Stimulated activated CD4-positive, alpha-beta T cell treated with anti-CD3 and anti-CD28 coated beads, Interleukin-12 subunit alpha, Interleukin-12 subunit beta, amount 100 ng/mL, for 4 hours (primary cell): ENCODE results near the gene DGKE.

ENCODE experiments used
- DNase-seq: peaks from one replicate; pipeline ENCODE4 v3.0.0-alpha.2; 2020

The DGKE gene

DNA sequence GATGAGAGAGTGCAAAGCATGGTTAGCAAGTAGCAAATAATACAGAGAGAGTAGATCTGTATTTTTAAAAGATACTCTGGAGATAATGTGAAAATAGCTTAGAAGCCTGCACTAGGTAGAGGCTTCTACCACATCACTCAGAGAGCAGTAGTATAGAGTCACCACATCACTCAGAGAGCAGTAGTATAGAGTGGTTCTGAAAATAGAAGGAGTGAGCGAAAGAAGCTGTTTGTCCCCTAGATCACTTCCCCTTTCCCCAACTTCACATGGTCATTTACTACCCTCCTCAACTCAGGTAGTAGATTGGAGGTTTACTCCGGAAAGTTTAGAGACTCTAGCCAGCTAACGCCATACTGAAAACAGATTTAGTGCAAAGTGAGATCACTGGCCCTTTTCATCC is 17.1 kb downstream of the DGKE start:
- no peak for DNase-seq

DNA sequence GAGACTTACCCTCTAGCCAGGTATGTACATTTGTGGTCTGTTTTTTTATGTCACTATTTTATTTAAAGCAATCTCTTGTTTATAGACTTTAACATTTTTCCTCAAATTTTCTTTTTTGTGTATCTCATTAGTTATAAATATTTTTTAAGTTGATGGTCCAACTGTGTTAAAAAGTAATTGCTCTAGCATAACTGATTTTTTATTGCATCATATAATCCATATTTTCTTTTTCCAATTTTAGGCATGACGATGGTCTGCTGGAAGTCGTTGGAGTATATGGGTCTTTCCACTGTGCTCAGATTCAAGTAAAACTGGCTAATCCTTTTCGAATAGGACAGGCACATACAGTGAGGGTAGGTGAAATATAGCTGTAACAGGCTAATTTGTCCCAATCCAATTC is 27.9 kb downstream of the DGKE start:
- no peak for DNase-seq

DNA sequence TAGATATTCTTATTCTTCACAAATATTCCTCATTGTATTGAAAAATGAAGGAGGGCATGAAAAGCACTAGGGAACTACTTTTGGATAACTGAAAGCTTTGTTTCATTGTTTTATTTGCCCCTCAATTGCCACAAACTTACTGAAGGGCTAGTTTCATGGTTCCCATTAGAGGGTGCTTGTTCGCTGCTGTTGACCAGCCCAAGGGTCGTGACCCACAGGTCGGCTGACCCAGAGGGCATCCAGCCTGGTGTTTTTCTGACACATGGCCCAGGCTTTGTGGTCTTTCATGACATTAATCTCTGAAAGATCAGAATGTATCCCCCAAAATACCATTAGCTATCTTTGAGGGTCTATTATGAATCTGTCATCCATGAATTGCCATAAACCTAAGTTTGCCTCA is 30.0 kb downstream of the DGKE start:
- no peak for DNase-seq

DNA sequence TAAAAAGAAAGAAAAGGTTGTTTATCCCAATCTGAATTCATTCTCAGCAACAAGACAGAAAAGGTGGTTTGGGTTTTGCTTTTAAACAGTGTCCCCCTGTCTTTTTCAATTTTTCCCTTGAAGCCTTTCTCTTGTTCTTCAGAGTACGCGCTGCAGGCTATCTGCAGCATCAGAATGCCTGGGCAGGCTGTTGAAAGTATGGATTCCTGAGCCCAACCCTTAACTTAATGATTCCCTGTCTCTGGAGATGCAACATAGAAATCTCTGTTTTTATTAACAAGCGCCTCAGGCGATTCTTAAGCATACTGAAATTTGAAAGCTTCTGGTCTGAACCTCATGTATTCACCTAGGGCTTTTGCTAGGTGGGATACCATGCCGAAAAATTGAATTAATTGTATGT is 32.1 kb downstream of the DGKE start:
- no peak for DNase-seq

DNA sequence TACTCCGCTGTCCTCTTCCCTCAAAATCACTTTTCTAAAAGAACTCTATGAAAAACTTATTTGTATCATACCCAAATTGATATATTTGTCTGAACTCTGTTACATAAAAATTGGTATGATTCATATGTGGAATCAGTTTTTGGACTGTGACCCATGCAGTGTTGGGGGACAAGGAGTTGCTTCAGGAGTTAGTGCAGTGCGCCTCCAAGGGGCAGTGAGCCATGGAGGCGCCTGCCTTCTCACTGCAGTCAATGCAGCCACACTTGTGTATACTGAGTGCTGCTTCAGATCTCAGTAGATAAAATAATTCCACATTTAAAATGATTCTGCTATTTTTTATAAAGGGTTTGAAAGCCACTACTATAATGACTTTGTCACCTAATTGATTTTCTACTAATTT is 32.5 kb downstream of the DGKE start:
- DNase-seq, result no peak

DNA sequence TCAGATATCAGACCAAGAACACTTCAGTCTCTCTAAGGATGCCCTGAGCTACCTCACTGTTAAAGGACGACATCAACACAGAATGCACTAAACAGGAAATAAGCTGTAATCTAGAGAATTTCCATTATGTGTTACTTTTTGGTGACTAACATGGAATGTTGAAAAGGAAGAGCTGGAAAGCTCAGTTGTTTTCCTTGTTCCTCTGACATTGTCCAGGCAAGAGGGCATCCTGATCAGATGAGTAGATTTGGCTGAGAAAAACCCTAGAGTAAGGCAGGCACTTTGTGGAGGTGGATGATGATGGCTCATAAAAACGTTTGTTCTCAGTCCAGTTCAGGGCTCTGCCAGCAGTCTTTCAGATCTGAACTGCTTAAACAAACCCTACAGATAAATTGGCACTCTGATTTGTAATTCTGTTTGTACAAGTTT is 34.0 kb downstream of the DGKE start:
- DNase-seq, result no peak

DNA sequence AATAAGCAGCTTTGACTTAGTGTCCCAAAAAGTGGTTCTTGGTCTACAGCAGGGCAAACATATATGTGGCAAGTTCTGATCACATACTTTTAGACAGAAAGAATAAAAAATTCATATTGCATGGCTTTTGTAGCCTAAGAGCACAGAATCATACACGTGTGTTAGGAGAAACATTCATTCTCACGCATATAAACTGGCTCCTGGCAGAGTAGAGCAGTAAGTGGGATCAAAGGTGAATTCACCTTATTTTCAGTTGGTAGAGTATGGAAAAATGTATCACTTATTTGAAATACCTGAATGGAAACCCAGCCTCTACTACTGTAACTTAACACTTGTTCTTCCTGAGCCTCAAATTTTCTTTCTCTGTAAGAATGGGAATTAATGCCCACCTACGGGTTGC is 34.8 kb downstream of the DGKE start:
- DNase-seq, result no peak

DNA sequence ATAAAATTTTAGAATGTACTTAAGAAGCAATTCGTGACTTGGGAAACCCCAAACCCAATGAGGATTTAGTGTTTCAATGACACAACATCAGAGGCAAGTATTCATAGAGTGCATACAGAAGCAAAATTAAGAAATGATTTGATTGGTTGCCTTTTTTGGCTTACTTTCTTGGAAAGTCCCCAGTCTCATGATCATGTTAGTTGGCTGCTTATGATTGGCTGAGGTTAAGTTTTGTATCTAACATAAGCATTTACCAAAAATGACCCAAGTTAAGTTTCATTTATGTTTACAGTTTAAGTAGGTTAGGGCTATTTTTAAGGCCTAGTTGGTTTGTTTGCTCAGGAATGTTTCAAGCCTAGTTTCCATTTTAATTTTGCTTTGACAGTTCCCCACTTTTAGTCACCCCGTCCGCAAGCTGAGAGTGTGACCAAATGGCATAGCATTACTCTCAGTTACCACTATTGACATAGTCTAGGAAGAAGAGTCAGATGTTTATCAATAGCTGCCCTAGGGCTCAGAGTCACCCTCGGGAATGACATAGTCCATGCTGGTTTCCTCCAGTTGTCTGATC is 36.2 kb downstream of the DGKE start:
- DNase-seq, result no peak

DNA sequence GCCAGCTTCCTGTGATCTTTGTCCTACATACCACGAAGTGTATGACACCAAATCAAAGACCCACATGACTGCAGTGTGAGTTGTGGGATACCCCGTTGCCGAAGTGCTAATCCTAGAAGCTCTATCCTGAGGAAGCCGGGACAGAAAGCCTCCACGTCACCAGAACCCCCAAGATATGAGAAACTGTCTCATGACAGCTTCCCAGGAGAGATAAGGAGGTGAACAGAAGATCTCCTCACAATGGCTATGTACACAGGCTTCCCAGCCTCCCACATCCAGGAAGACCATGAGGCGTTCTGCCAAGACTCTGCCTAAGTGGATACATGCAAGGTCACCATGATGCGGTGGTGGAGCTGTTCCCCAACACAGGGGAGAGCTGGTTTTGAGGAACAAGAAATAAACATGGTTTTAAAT is 42.8 kb downstream of the DGKE start:
- no peak for DNase-seq

DNA sequence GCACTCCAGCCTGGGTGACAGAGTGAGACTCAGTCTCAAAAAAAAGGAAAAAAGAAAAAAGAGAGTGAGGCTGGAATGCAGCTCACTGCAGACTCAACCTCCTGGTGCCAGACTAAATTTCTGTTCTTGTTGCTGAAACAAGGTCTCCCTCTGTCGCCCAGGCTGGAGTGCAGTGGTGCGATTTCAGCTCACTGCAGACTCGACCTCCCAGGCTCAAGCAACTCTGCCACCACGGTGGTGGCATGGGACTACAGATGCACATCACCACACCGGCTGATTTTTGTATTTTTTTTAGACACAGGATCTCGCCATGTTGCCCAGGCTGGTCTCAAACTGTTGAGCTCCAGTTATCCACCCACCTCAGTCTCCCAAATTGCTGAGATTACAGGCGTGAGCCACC is 45.3 kb downstream of the DGKE start:
- DNase-seq, result no peak

DNA sequence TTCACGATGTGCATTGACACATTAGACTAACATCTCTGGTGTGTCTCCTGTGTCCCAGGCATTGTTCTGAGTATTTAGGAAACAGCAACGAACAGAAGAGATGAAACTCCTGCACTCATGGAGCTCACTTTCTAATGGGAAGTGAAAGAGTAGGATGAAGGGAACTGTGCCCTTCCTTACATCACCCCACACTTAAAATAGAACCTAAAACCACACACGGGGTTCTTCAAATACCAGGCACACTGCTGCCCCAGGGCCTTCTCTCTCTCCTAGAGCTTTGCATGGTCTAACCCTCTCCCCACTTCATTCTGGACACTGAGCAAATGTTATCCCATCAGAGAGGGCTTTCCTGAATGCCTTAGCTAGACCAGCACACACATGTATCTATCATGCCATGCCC is 46.2 kb downstream of the DGKE start:
- DNase-seq, result no peak

DNA sequence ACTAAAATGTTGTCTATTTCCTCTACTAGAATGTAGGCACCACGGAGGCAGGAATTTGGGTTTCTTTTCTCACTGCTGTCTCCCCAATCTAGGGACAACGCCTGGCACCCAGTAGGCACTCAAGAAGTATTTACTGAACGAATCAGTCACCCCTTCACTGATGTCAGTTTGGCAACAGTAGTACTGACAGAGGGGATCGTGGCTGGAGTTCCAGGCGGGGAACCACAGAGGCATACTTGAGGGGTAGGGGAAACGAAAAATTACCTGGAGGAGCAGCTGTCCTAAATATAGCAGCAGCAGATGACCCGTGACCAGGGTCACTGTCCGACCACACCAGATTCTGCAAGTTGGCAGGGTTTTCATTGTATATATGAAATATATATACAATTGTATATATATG is 46.6 kb downstream of the DGKE start:
- no peak for DNase-seq

DNA sequence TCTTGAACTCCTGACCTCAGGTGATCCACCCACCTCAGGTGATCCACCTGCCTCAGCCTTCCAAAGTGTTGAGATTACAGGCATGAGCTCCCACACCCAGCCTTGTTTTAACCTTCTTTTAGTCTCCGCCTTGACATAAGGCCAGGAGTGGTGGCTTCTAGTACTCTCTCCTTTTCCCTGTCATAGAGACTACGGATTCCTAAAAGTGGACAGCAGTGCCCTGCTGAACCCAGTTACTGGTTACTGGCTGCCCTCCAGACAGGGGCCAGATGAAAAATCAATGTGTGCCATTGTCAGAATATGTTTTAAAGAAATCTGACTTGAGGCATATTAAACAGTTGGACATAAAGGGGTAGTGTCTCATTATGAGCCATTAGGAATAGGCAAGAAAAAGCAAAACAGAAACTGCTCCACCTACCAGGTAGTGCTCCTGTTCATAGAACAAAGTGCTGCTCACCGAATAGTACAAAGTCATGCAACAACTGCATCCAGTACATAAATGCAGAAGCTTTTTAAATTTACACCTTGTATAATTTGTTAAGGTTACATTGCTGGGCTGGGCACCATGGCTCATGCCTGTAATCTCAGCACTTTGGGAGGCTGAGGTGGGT is 47.8 kb downstream of the DGKE start:
- DNase-seq, result no peak

DNA sequence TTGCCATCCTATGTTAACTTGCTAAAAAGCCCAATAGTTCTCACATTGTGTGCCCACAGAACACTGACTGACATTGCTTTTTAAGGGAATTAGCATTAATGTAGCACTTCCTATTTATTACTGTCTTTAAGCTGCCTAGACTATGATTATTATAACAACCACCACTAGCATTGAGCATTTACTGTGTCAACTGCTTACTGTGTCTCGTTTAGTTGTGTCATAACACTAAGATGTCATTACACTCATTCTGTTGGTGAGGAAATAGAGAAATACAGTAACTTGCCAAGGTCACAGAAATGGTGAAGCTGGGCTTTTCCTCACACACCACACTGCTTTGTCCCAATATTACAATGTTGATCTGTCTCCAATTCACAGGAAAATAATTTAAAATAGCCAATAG is 49.7 kb downstream of the DGKE start:
- DNase-seq, result no peak

DNA sequence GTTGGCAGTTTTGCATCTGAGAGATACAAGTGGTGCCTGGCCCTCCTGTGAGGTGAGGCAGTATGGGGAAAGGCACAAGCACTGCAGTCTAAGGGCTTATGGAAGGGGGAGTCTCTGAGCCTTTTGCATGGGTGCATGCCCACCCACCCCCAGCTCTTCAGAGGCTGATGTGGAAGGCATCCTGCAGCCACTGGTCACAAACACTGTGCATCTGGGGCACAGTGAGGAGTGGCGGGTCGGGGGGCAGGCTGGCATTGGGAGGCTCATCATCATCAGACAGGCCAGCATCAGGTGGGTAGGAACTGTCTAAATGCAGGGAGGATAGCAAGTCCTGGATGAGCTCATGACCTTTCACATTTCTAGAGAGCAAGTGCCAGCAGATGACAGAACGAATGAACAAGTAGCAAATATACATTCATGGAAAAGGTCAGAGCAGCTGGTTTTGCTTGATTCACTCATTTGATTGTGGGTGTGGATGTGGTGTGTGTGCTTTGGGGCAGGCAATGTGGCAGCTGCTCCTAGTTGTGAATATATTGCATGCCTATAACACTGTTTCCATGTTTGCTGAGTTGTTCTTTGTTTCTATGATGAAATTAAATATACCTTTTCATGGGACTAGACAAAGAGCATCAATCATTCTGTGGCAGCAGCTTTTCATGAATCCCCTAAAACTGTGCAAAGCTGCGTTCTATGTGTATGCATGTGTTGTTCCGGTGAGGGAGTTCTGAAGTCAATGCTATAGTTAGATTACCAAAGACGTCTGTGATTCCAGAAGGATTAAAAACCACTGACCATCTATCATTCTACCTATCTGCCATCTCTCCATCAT is 50.7 kb downstream of the DGKE start:
- DNase-seq, result no peak

DNA sequence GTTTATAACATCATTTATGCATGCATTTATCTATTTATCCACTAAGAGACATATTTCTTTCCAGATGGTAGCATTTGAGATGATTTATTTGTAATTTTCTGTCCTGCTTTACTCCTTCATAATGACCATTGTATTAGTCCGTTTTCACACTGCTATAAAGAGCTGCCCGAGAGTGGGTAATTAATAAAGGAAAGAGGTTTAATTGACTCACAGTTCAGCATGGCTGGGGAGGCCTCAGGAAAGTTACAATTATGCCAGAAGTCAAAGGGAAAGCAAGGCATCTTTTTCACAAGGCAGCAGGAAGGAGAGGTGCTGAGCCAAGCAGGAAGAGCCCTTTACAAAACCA is 51.3 kb downstream of the DGKE start:
- no peak for DNase-seq

DNA sequence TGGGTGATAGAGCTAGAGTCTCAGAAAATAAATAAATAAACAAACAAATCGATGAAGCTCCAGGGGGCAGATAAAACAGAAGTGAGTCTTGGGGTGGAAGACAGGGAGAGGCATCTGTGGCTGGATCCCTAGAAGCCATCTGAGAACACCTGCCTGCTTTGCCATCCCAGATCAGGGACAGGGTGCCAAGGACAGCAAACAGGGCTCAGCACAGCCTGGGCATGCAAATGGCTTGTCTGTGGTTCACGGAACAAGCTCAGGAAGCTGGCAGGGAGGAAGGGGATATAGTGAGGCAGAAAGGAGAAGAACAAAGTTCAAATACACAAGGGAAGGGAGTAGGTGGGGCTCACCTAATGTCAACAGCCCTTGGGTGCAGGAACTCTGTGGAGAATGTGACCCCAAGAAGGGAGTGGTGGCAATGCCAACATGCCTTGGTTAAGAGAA is 52.4 kb downstream of the DGKE start:
- DNase-seq, result no peak

DNA sequence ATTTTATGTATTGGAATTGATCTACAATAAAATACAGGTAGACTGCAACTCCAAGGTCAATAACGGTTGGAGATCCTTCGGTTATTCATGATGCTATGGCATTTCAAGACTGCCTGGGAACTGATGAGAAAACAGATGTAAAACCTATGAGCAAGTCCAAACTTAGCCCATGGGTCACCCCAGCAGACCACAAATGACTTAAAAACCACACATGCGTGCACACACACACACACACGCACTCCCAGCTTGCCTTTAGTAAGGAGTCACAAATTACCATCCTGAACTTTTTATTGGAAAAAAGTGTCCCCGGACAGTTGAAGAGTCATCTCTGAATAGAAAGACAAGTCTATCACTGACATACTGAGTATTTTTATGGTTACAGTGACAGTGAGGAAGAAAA is 53.2 kb downstream of the DGKE start:
- no peak for DNase-seq

DNA sequence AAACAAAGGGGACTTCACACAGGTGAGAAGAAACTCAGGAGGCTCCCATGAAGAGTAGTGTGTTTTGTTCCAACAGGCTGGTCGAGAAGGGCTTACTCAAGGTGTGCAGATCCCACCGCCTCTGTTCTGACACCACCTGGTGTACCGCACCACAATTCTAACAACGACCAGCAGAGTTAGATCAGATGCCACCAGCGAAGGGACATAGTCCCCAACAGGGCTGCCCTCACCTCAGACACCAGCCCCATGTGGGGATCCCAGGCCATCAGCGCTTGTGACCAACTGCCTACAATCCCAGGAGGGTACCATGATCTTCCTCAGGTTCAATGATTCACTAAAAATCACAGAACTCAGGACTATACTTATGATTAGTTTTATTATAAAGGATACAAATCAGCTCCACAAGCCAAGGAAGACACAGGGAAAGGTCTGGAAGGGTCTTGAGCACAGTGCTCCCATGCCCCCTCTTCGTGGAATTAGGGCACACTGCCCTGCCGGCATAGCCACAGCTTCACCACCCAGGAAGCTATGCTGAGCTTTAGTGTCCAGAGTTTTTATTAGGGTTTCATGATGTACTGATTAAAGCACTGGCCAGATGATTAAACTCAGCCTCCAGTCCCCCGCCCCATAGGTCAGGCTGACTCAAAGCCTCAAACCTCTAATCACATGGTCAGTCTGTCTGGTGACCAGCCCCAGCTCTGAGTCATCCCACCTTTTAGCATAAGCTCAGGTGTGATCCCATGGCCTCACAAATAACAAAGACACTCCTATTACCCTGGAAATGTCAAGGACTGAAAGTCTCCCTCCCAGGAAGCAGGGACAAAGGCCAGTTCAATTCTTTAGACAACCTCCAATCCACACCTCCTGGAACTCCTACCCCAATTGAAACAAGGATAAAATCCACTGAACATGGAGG is 53.9 kb downstream of the DGKE start:
- no peak for DNase-seq

DNA sequence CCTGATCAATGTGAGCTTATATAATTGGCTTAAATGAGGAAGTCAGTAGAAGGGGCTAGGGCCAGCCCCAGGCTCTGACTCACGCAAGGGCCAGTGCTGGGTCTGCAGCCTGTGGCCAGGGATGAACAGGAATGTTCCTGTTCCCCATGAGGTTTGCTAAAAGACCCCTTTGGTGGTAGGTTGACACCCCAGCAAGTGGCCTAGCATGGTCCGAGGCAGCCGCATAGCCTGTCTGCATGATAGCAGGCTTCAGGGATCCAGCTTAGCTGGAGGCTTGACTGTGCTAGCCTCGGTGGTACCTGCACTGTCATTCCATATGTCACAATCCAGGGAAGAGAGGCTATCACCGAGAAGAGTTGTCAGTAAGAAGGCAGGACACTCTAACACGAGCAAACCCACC is 56.4 kb downstream of the DGKE start:
- no peak for DNase-seq

DNA sequence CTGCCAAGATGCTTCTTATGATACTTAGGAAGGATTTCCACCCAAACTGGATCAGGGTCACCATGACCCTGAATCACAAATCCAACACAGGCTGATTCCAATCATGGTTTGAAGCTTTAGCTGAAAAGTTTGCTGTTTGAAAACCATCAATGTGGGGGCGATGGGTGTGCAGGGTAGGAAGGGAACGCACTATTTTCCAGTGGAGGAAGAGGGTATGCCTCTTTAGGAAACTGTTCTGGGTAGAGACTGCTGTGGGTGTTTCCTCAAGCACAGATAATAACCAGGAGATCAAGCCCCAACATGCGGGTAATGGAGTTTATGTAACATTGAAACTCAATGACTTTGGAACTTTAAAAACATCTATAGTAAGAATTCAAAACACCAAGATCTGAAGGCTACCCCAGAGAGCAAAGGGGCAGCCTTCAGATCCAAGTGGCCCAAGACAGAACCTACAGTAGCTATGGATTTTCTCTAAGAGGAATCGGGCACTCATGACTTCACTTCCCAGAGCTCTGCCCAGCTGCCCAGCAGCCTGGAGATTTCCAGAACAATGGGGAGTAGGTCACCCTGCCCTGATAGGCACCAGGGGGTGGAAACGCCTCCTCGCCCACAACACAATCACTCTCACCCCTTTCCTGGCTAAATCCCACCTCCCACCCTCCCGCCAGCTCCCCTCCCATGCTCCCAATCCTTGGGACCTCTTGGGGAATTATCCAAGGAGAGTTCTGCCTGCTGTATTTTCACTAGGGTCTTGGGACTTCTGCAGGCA is 57.1 kb downstream of the DGKE start:
- DNase-seq, result no peak

DNA sequence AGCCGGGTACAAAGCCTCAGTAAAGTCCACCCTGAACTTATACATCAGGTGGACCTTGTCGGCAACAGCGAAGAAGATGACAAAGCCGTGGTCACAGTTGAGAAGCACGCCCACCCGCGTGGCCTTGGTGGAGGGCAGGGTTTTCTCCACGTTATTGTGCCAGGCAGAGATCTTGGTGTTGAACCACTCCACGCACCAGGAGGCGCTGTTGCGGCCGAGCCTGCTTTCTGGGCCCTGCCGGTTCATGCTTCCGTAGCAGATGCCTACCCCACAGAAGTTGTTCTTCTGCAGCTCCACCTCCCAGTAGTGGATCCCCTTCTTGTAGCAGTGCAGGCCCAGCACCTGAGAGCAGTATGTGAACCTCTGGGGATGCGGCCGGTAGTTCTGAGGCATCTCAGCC is 57.8 kb downstream of the DGKE start:
- peak; percentile 62 for DNase-seq

DNA sequence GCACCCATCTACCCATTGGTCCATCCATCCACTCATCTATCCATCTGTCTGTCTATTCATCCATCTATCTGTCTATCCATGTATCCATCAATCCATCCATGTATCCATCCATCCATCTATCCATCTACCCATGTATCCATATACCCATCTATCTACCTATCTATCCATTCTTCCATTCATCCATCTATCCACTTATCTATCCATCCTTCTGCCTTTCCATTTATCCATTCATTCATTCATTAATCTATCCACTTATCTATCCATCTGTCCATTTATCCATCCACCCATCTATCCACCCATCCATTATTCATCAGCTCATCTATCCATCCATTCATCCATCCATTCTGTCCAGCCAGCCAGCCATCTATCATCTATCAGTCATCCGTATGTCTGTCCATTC is 58.4 kb downstream of the DGKE start:
- no peak for DNase-seq
